Activated CD8-positive, alpha-beta memory T cell treated with anti-CD3 and anti-CD28 coated beads, Interleukin-2, amount 50 U/mL, for 4 hours (primary cell): ENCODE measurements around the gene STRN4.
"Not testable (repeated sequence)": the region's sequence is repeated elsewhere in the genome, so short reads cannot be mapped to it uniquely, and the experiment has no call there.

Source experiments
- DNase-seq: peaks from one replicate; pipeline ENCODE4 v3.0.0-alpha.2; 2020

STRN4 gene, protein sequence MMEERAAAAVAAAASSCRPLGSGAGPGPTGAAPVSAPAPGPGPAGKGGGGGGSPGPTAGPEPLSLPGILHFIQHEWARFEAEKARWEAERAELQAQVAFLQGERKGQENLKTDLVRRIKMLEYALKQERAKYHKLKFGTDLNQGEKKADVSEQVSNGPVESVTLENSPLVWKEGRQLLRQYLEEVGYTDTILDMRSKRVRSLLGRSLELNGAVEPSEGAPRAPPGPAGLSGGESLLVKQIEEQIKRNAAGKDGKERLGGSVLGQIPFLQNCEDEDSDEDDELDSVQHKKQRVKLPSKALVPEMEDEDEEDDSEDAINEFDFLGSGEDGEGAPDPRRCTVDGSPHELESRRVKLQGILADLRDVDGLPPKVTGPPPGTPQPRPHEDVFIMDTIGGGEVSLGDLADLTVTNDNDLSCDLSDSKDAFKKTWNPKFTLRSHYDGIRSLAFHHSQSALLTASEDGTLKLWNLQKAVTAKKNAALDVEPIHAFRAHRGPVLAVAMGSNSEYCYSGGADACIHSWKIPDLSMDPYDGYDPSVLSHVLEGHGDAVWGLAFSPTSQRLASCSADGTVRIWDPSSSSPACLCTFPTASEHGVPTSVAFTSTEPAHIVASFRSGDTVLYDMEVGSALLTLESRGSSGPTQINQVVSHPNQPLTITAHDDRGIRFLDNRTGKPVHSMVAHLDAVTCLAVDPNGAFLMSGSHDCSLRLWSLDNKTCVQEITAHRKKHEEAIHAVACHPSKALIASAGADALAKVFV

DNA sequence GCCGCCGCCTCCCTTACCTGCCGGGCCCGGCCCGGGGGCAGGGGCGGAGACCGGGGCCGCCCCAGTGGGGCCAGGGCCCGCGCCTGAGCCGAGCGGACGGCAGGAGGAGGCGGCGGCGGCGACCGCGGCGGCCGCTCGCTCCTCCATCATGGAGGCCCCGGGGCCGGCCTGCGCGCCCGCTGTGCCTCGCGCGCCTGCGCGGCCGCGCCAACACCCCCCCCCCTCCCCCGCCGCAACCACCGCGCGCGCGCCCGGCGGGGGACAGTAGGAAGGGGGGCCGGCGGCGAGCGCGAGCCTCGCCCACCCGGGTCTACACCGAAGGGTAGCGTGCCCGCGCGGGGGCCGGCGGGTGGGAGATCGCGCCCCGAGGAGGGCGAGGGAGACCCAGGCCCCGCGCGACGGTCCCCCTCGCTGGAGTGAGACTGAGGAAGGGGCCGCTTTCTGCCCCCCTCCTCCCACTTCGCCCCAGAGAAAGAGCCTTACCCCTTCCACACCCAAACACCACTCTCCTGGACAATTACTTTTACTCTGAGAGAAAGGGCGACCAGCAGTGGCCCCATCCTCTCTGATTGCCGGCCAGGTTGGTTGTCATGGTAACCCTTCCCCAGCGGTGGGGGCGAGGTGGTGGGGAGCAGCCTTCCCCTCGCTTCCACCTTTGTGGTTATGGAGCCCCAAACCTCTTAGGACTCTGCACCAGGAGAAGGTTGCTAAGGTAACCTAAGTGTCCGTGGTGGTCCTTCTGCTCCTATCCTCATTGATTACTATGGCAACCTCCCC is at the start of gene STRN4:
TSS of gene STRN4 (minus strand) at position 170 of the 777 bp plus-strand sequence. CDS start at position 150, 20 bp downstream.
- DNase-seq: peak; percentile 63

DNA sequence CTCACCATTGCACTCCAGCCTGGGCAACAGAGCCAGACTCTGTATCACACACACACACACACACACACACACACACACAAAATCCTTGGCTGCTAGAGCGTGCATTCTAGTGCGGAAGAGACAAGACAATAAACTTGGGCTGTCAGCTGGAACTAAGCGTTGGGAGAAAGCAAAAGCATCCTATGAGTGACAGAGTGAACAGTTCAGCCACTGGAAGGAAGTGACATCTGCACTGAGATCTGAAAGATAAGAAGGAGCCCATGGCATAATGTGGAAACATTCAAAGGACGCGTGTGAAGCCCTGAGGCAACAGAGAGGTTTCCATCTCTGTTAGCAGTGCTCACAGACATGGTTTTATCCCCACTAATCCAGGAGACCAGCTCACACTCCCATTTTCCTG is 45.7 kb upstream of the STRN4 start:
- DNase-seq: no peak

- DNase-seq: no peak
Observed at GRCh38 chr19:46789371-46789770, 43.1 kb upstream of the STRN4 start.

DNA sequence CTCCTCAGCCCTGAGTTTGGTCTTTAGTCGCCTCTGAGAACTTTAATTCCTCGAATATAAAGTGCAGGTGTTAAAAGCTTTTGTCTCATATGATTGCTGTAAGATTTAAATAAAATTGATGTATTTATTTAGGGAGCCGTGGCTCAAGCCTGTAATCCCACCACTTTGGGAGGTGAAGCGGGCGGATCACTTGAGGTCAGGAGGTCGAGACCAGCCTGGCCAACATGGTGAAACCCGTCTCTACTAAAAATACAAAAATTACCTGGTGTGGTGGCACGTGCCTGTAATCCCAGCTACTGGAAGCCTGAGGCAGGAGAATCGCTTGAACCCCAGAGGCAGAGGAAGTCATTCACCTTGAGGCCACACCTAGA is 42.7 kb upstream of the STRN4 start:
- DNase-seq: no peak

DNA sequence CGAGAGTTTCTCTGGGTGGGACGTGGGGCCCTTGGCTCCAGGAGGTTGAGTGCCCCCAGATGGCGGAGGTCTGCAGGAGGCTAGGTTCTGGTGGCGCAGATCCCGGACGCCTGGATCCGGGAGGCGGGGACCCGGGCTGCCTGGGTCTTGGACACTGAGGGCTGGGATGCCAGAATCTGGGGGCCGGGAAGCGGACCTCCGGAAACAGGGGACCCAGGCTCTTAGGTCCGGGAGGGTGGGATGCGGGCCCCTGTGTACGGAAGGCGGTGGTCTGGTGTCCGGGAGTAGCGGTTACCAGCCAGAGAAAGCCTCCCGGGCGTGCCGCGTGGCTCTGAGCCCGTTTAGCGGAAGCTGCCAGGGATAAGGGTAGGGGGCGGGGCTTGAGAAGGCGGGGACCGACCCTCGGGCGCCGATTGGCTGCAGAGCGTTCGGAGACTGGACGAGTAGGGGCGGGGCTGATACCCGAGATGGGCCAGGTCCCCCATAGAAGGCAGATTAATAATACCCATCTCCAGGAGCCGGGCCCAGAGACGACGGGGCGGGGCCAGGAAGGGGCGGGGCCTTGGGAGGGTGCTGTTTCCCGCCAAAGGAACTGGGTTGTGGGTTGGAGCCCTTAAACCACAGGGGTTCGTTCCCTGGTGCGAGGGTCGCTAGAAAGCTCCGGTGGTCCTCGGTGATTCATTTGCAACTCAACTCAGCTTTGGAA is 42.2 kb upstream of the STRN4 start, which contains the start of gene SLC1A5:
TSS of gene SLC1A5 (minus strand) at position 333 of the 706 bp plus-strand sequence. CDS start 629 bp downstream, outside the sequence.
- DNase-seq: peak; percentile 99

DNA sequence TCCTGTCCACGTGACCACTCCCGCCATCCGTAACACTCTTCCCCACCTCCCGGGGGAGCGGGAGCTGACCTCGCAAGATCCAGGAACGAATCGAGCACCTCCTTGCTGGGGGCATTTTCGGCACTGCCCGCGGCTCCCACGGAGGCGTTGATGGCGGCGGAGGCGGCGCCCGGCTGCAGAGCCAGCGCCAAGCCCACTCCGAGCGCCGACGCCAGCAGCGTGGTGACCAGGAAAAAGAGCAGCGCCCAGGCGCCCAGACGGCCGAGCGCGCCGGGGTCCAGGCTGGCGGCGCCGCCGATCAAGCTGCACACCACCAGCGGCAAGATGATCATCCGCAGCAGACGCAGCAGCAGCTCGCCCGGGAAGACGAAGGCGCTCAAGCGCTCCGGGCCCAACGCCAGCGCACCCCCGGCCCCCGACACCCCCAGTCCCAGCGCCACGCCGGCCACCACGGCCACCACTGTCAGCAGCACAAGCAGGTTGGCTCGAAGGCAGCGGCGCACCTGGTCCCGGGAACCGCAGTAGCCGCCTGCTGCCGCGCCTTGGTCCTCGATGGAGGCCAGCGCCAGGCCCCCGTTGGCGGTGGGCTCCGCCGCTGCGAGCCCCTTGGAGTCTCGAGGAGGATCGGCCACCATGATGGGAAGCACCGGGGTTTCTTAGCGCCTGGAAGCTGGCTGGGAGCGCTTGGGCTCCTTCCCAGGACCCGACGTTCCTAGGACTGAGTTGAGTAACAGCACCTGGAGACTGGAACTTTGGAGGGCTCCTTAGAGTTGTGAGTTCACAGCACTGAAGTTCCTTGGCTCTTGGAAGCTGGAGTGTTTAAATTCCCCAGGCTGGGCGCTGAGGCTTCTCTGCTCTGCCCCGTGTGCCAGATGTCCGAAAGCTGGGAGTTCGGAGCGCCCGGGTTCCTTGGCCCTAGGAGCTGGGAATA is 41.3 kb upstream of the STRN4 start:
- DNase-seq: peak; percentile 39

GRCh38 chr19:46787040-46787330 is 40.7 kb upstream of the STRN4 start:
- no peak for DNase-seq

GRCh38 chr19:46786236-46787039 is 40.2 kb upstream of the STRN4 start:
- peak; percentile 82 for DNase-seq

GRCh38 chr19:46785980-46786235 is 39.7 kb upstream of the STRN4 start:
- DNase-seq: no peak

DNA sequence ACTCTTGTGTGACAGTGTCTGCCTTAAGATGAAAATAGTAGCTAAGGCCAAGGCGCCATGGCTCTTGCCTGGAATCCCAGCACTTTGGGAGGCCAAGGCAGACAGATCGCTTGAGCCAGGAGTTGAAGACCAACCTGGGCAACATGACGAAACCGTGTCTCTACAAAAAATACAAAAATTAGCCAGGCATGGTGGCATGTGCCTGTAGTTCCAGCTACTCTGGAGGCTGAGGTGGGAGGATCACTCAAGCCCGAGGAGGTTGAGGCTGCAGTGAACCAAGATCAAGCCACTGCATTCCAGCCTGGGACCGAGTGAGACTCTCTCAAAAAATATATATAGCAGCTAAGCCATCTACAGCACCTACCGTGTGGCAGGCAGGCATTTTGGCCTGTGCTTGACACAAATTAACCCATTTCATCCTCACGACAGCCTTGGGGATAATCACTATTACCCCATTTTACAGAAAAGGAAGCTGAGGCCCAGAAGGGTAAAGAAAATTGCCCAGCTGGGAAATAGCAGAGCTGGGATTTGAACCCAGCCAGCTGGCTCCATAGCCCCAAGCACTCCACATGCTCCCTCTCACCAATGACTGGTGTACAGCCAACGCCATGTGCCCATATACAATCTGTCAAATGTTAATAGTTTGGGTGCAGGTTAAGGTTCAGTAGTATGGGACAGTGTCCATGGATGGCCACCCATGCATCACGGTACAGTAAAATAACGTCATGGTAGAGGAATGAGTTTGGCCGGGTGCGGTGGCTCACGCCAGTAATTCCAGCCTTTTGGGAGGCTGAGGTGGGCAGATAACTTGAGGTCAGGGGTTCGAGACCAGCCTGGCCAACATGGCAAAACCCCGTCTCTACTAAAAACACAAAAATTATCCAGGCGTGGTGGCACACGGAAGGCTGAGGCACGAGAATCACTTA is 39.1 kb upstream of the STRN4 start:
- no peak for DNase-seq

GRCh38 chr19:46784262-46785053 is 38.2 kb upstream of the STRN4 start:
- peak; percentile 55 for DNase-seq

DNA sequence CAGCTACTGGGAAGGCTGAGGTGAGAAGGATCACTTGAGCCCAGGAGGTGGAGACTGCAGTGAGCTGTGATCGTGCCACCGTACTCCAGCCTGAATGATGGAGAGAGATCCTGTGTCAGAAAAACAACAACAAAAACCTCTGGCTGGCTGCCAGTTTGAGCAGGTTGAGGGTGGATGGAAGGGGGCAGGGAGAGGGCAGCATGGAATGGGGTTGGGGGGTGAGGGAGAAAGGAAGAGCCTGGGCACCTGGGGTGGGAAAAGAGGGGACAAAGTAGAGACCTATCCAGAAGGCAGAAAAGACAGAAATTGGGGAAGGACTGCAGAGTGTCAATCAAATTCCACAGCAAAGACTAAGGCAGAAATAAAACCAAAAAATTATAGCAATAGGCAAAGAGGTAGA is 37.4 kb upstream of the STRN4 start:
- DNase-seq: no peak

DNA sequence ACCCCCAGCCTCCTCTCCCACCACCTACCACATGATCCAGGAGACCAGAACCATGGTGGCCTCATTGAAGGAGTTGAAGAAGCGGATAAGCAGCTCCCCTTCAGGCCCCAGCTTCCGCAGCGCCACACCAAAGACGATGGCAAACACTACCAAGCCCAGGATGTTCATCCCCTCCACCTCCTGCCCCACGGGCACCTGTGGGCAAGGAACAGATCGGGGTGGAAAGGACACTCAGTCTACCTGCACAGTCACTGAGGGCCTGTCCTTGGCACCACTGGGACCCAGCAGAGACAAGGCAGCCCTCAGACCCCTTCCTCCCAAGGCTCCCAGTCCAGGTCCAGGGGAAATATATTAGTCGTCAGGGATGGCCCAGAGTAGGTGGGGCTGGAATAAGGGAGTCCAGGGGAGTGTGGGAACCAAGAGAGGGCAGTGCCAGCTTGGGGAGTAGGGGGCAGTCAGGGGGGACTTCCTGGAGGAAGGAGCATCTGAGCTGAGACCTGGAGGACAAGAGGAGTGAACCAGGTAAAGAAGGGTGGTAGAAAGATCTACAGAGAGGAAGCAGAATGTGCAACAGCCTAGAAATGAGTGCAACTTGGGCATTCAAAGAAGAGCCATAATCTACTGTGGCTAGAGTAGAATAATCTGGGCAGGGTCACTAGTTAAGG is 36.2 kb upstream of the STRN4 start:
- DNase-seq: no peak

DNA sequence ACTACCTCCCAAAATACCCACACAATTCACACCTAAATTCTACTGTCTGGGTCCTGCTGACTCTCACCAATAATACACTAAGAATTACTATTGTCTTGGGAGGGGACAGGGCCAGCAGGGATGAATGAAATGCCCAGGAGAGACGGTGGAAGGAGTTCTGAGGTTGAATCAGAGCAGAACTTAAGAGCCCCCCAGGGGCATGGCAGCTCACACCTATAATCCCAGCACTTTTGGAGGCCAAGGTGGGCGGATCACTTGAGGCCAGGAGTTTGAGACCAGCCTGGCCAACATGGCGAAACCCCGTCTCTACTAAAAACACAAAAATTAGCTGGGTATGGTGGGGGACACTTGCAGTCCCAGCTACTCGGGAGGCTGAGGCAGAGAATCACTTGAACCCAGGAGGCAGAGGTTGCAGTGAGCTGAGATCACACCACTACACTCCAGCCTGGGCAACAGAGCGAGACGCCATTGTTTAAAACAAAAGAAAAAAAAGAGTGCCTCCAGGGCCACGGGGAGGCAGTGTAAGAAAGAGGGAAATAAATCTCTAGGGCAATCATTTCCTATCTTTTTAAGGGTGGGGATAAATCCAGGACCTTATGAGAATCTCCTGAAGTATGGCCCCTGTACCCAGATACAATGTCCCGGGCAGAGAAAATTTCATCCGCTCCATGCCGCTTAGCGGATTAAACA is 31.9 kb upstream of the STRN4 start:
- not testable (repeated sequence) for DNase-seq

- no peak for DNase-seq
Observed at GRCh38 chr19:46776927-46777911, 31.0 kb upstream of the STRN4 start.

GRCh38 chr19:46775642-46776258 is 29.5 kb upstream of the STRN4 start:
- DNase-seq: no peak
